B cell (primary cell): ENCODE results near the gene IQSEC3. TPM values are rescaled to one million over a fixed set of nuclear protein-coding genes. Genes with fewer than 3 reads are reported as not detected.

Experiments used
- ATAC-seq: fragments of 200-7000 bp; cut with Tn5 transposase; one replicate; pipeline ENCODE4 v1.10.0; 2021; ENCODE audit warnings: low read depth, mild to moderate bottlenecking, moderate number of reproducible peaks, moderate library complexity
- CTCF ChIA-PET: fragments of 350-600 bp; sonication (Branson Sonifier 250); formaldehyde crosslinking; loops from one replicate; lab custom pipeline; 2021; ENCODE audit warnings: antibody characterized with exemption, inconsistent platforms; lab: Charles Lee
- POLR2A ChIA-PET: fragments of 350-600 bp; sonication (Branson Sonifier 250); formaldehyde crosslinking; loops from one replicate; lab custom pipeline; 2021; ENCODE audit warnings: antibody characterized with exemption; lab: Charles Lee
- DNase-seq: peaks from one replicate; pipeline ENCODE4 v3.0.0; 2013
- H2AFZ ChIP-seq: 2 replicates; pipeline ENCODE4 v1.6.1; 2012; ENCODE audit warnings: mild to moderate bottlenecking, low read depth, low read length; ENCODE audit not compliant: insufficient read depth, poor library complexity, severe bottlenecking
- H3K27ac ChIP-seq, 2 donors: 1 replicate in 1 of 2; 2 replicates in 1 of 2; pipeline ENCODE4 v1.5.1; 2012 to 2013; ENCODE audit warnings: low read length in 2 of 2, mild to moderate bottlenecking in 2 of 2, moderate library complexity in 1 of 2
- H3K27me3 ChIP-seq, 4 experiments: fragments of 200-600 bp in 1 of 4; sonication (generic) in 1 of 4; replicated peaks in 1 of 4; 1 replicate in 2 of 4; 2 replicates in 2 of 4; pipeline versions ENCODE4 v1.6.1 to v1.7.0; 2013 to 2016; ENCODE audit warnings: low read length in 3 of 4, mild to moderate bottlenecking in 2 of 4, mixed read lengths in 1 of 4, moderate library complexity in 1 of 4; ENCODE audit not compliant: insufficient read depth in 4 of 4, control insufficient read depth in 3 of 4; ENCODE audit errors: control extremely low read depth in 1 of 4
- H3K36me3 ChIP-seq, 2 experiments: replicated peaks in 1 of 2; 1 replicate in 1 of 2; 2 replicates in 1 of 2; pipeline versions ENCODE4 v1.6.1 to v1.7.1; 2013; ENCODE audit warnings: low read length in 1 of 2; ENCODE audit not compliant: insufficient read depth in 2 of 2, control insufficient read depth in 1 of 2; ENCODE audit errors: control extremely low read depth in 1 of 2, extremely low read depth in 1 of 2
- H3K4me1 ChIP-seq, 2 donors: fragments of 200-600 bp in 1 of 2; sonication (generic) in 1 of 2; 1 replicate in 1 of 2; 2 replicates in 1 of 2; pipeline versions ENCODE4 v1.5.1 to v1.6.1; 2013 to 2017; ENCODE audit warnings: low read length in 2 of 2; ENCODE audit not compliant: control insufficient read depth in 2 of 2, insufficient read depth in 2 of 2
- H3K4me2 ChIP-seq: replicated peaks from 2 replicates; pipeline ENCODE3; 2012; ENCODE audit warnings: mild to moderate bottlenecking, low read depth, low read length; ENCODE audit not compliant: poor library complexity, severe bottlenecking
- H3K4me3 ChIP-seq, 5 experiments: fragments of 200-600 bp in 1 of 5; sonication (generic) in 1 of 5; 1 replicate in 3 of 5; 2 replicates in 2 of 5; pipeline versions ENCODE4 v1.5.1 to v1.7.0; 2011 to 2016; ENCODE audit warnings: low read length in 4 of 5, mild to moderate bottlenecking in 4 of 5, low read depth in 2 of 5, control low read depth in 1 of 5, moderate library complexity in 1 of 5; ENCODE audit not compliant: insufficient read depth in 1 of 5; ENCODE audit errors: control extremely low read depth in 1 of 5, extremely low read depth in 1 of 5
- H3K79me2 ChIP-seq: fragments of 200-600 bp; sonication (generic); one replicate; pipeline ENCODE4 v1.6.0; 2016; ENCODE audit warnings: low read length; ENCODE audit not compliant: control insufficient read depth, insufficient read depth
- H3K9ac ChIP-seq: fragments of 200-600 bp; sonication (generic); 2 replicates; pipeline ENCODE4 v1.6.1; 2017; ENCODE audit warnings: mild to moderate bottlenecking, low read length, moderate library complexity
- H3K9me3 ChIP-seq, 3 donors: one replicate each; pipeline versions ENCODE4 v1.6.1 to v1.7.1; 2013; ENCODE audit warnings: low read length in 2 of 3; ENCODE audit not compliant: control insufficient read depth in 2 of 3, insufficient read depth in 1 of 3; ENCODE audit errors: control extremely low read depth in 1 of 3
- H4K20me1 ChIP-seq: 2 replicates; pipeline ENCODE4 v1.6.0; 2012; ENCODE audit warnings: mild to moderate bottlenecking, low read length; ENCODE audit not compliant: insufficient read depth, control insufficient read depth, poor library complexity, severe bottlenecking
- H3K27ac Mint-ChIP-seq: one replicate; pipeline ENCODE4 v1.8.0; 2021; ENCODE audit warnings: mixed read lengths
- H3K27me3 Mint-ChIP-seq: one replicate; pipeline ENCODE4 v1.8.0; 2021; ENCODE audit warnings: mixed read lengths
- H3K4me1 Mint-ChIP-seq: one replicate; pipeline ENCODE4 v1.8.0; 2021; ENCODE audit warnings: mixed read lengths
- H3K4me3 Mint-ChIP-seq: one replicate; pipeline ENCODE4 v1.8.0; 2021; ENCODE audit warnings: mixed read lengths
- H3K9me3 Mint-ChIP-seq: one replicate; pipeline ENCODE4 v1.8.0; 2022; ENCODE audit warnings: mixed read lengths; ENCODE audit not compliant: insufficient read depth
- EZH2 ChIP-seq: IDR thresholded peaks from 2 replicates; pipeline ENCODE4 v1.6.1; 2012; ENCODE audit warnings: borderline replicate concordance, low read depth, mild to moderate bottlenecking, moderate library complexity, low read length; ENCODE audit not compliant: insufficient read depth, poor library complexity, severe bottlenecking
- WGBS: methylation state at CpG from one replicate; pipeline ENCODE4 v1.1.5; 2013; ENCODE audit warnings: missing lambda C conversion rate; ENCODE audit not compliant: insufficient coverage; 5-methylcytosine and 5-hydroxymethylcytosine counted together
- intact Hi-C: fragments of 100-400 bp; cut with micrococcal nuclease; formaldehyde crosslinking; loops from one replicate; pipeline ENCODE4 v1.10.0; 2022
- polyA plus RNA-seq: library from polyadenylated mRNA; depleted of rRNA; stranded (reverse); fragments of >200 nt; gene quantifications from 2 replicates; pipeline ENCODE4 v1.2.3, GENCODE V29; 2012
- total RNA-seq, 2 donors: library from RNA; stranded (reverse); fragments of 120-200 nt in 1 of 2; gene quantifications; 1 replicate in 1 of 2; 2 replicates in 1 of 2; pipeline versions ENCODE4 v1.2.3 to v1.2.4, GENCODE V29; 2013 to 2022
- TF ChIP-seq, protein P1 (sequence below): fragments of 200-600 bp; IDR thresholded peaks from one replicate; pipeline ENCODE4 v1.8.0; 2022; ENCODE audit warnings: antibody characterized with exemption, mild to moderate bottlenecking

The IQSEC3 gene
- total and polyA plus RNA-seq, 2 donors (not counting 1 experiment from before 2014, with no cell fraction given), result 0.01 to 1.8 TPM

DNA sequence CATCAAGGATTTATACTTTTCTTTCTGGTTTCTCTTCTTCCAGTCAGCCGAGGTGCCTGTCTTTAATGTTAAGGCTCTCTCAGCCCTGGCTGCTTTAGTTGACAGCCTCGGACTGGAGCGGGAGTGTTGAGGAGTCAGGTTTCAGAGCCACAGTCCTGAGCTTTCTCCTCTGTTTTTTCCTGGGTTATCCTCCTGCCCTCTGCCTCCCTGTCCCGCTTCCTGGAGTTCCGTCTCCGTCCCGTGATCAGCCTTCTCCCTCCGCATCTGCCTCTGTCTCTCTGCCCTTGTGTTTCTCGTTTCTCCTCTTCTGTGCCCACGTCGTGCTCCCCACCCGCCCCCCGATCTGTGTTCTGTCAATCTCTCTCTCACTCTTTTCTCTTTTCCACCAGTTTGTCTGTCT, 33.0 kb downstream of the IQSEC3 start:
- no peaks in the 10 kb centered on the region for H3K79me2 ChIP-seq
- no peak for ATAC-seq
- POLR2A ChIA-PET, result no interaction called here
- no peak overlapping the region for H2AFZ ChIP-seq
- Mint-ChIP-seq H3K4me1 (peaks cover 4% of the 10 kb centered on the region), H3K4me3 (no peak overlapping the region), H3K9me3 (no peaks in the 10 kb centered on the region), H3K27ac (no peak overlapping the region), H3K27me3 (peaks cover 24% of the 10 kb centered on the region)
- CTCF ChIA-PET, result no interaction called here
- no peak overlapping the region for H3K4me3 ChIP-seq
- peaks cover 0 to 3% of the 10 kb centered on the region in 2 donors for H3K4me1 ChIP-seq
- peaks cover 0 to 18% (median 0%) of the 10 kb centered on the region in 3 donors for H3K9me3 ChIP-seq
- no peak for DNase-seq
- no peaks in the 10 kb centered on the region for H4K20me1 ChIP-seq
- peaks cover 0 to 11% (median 0%) of the 10 kb centered on the region in 4 experiments for H3K27me3 ChIP-seq
- H3K4me2 ChIP-seq, result no peak overlapping the region
- 88% methylated on average over 13 of the region's 13 CpGs for WGBS
- H3K27ac ChIP-seq, result no peak overlapping the region
- TF ChIP-seq EZH2, result no peak
- TF ChIP-seq, protein P1, sequence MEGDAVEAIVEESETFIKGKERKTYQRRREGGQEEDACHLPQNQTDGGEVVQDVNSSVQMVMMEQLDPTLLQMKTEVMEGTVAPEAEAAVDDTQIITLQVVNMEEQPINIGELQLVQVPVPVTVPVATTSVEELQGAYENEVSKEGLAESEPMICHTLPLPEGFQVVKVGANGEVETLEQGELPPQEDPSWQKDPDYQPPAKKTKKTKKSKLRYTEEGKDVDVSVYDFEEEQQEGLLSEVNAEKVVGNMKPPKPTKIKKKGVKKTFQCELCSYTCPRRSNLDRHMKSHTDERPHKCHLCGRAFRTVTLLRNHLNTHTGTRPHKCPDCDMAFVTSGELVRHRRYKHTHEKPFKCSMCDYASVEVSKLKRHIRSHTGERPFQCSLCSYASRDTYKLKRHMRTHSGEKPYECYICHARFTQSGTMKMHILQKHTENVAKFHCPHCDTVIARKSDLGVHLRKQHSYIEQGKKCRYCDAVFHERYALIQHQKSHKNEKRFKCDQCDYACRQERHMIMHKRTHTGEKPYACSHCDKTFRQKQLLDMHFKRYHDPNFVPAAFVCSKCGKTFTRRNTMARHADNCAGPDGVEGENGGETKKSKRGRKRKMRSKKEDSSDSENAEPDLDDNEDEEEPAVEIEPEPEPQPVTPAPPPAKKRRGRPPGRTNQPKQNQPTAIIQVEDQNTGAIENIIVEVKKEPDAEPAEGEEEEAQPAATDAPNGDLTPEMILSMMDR, result no peak
- H3K36me3 ChIP-seq, result no peaks in the 10 kb centered on the region
- H3K9ac ChIP-seq, result no peak overlapping the region
- intact Hi-C loops, result no loop called here

DNA sequence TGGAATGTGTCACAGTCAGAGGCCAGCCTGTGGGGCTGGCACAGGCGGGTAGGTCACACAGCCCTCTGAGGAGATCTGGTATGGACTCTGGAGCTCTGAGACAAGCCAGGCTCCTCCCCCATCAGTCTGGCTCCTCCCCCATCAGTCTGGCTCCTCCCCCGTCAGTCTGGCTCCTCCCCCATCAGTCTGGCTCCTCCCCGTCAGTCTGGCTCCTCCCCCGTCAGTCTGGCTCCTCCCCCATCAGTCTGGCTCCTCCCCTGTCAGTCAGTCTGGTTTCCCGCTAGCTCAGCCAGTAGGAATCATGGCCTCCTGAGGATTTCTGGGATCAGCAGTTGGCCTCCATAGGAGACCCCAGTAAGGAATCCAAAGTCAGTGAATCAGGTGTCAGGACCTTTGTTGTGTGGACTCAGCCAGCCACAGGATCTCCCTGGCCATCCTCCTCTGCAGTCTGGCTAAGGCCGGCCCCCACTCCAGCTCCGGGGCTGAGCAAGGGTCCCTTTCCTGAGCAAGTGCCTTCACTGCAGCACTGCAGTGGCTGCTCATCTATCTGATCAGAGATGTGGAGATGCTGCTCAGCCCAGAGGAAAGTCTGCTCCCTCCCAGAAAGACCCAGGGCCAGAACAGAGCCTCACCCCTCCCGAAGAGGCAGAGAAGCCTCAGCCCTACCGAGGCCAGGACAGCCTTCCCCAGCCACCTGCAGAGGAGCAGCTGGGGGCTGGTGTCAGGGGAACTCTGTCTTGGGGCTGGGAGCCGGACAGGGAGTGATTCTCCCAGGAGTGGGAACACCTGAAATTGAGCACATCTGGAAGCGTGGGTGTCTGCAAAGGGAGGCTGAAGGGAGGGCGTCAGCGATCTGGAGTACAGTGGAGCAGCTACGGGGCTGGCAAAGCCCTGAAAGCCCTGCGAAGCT, 35.7 kb downstream of the IQSEC3 start:
- Histone ChIP-seq H3K4me2 (no peak overlapping the region), H3K9ac (no peak overlapping the region), H3K79me2 (no peaks in the 10 kb centered on the region), H3K27ac (no peak overlapping the region), H3K36me3 (no peaks in the 10 kb centered on the region), H2AFZ (no peak overlapping the region), H4K20me1 (no peaks in the 10 kb centered on the region), H3K9me3 (peaks cover 0 to 22% (median 0%) of the 10 kb centered on the region in 3 donors), H3K4me1 (peaks cover 8 to 15% of the 10 kb centered on the region in 2 donors), H3K27me3 (peaks cover 0 to 11% (median 0%) of the 10 kb centered on the region in 4 experiments), H3K4me3 (no peak overlapping the region)
- POLR2A ChIA-PET, result no interaction called here
- CTCF ChIA-PET, result no interaction called here
- intact Hi-C loops, result no loop called here
- WGBS, result 92% methylated on average over 13 of the region's 15 CpGs
- Mint-ChIP-seq H3K4me1 (peaks cover 15% of the 10 kb centered on the region), H3K9me3 (no peaks in the 10 kb centered on the region), H3K27ac (no peak overlapping the region), H3K4me3 (no peak overlapping the region), H3K27me3 (peaks cover 19% of the 10 kb centered on the region)
- TF ChIP-seq, protein P1, result no peak
- TF ChIP-seq EZH2, result no peak
- ATAC-seq (no peak), DNase-seq (no peak)
